GM18873 (cell line): ENCODE measurements around the gene NDUFA13.

Source experiments
- ATAC-seq: cut with Tn5 transposase; IDR thresholded peaks from one replicate; pipeline ENCODE4 v1.9.1; 2021; ENCODE audit warnings: mild to moderate bottlenecking, moderate library complexity, moderate number of reproducible peaks; ENCODE audit not compliant: unreplicated experiment, low FRiP score

The NDUFA13 gene

GRCh38 chr19:19488875-19489690 lies 26.9 kb upstream of the NDUFA13 start:
- ATAC-seq, result peak; percentile 63

- ATAC-seq, result no peak
Observed at GRCh38 chr19:19489804-19490204, 26.2 kb upstream of the NDUFA13 start.

- no peak for ATAC-seq
Observed at GRCh38 chr19:19490214-19490968, 25.6 kb upstream of the NDUFA13 start.

GRCh38 chr19:19491321-19492025 lies 24.6 kb upstream of the NDUFA13 start:
- no peak for ATAC-seq

- no peak for ATAC-seq
Observed at GRCh38 chr19:19492026-19492610, 23.9 kb upstream of the NDUFA13 start.

GRCh38 chr19:19493841-19494546 lies 22.0 kb upstream of the NDUFA13 start:
- ATAC-seq, result no peak

GRCh38 chr19:19495614-19496603 lies 20.1 kb upstream of the NDUFA13 start:
- no peak for ATAC-seq

GRCh38 chr19:19498255-19498991 lies 17.6 kb upstream of the NDUFA13 start:
- no peak for ATAC-seq

- ATAC-seq, result no peak
Observed at GRCh38 chr19:19499272-19499995, 16.6 kb upstream of the NDUFA13 start.

GRCh38 chr19:19500975-19501644 lies 14.9 kb upstream of the NDUFA13 start:
- ATAC-seq, result no peak

GRCh38 chr19:19501798-19502197 lies 14.2 kb upstream of the NDUFA13 start:
- no peak for ATAC-seq

GRCh38 chr19:19502281-19502680 lies 13.7 kb upstream of the NDUFA13 start:
- ATAC-seq, result no peak

GRCh38 chr19:19502808-19503602 lies 13.0 kb upstream of the NDUFA13 start:
- no peak for ATAC-seq

- ATAC-seq, result no peak
Observed at GRCh38 chr19:19504754-19505668, 11.0 kb upstream of the NDUFA13 start.

- ATAC-seq, result no peak
Observed at GRCh38 chr19:19505669-19506326, 10.2 kb upstream of the NDUFA13 start.
